ENCODE measurements around the gene ARPC4.

Gene ARPC4

GRCh38 chr3:9791127-9791526 is 1.8 kb upstream of the ARPC4 start:
- DNase-seq (ENCODE audit: low read depth in 1 of 2, low spot score in 1 of 2): no peak

- DNase-seq (ENCODE audit: low read depth in 1 of 2, low spot score in 1 of 2): no peak
Measured at GRCh38 chr3:9791790-9792404, 985 bp upstream of the ARPC4 start.

GRCh38 chr3:9793161-9793781 is 389 bp downstream of the ARPC4 start:
- DNase-seq (ENCODE audit: low read depth in 1 of 2, low spot score in 1 of 2): no peak

- no peak for DNase-seq (ENCODE audit: low read depth in 1 of 2, low spot score in 1 of 2)
Measured at GRCh38 chr3:9794400-9794799, 1.5 kb downstream of the ARPC4 start.

GRCh38 chr3:9795207-9795606 is 2.3 kb downstream of the ARPC4 start:
- no peak for DNase-seq (ENCODE audit: low read depth in 1 of 2, low spot score in 1 of 2)

GRCh38 chr3:9797196-9797945 is 4.5 kb downstream of the ARPC4 start:
- DNase-seq (ENCODE audit: low read depth in 1 of 2, low spot score in 1 of 2): no peak

GRCh38 chr3:9800529-9800928 is 7.6 kb downstream of the ARPC4 start:
- DNase-seq (ENCODE audit: low read depth in 1 of 2, low spot score in 1 of 2): no peak

GRCh38 chr3:9803494-9803893 is 10.6 kb downstream of the ARPC4 start:
- no peak for DNase-seq (ENCODE audit: low read depth in 1 of 2, low spot score in 1 of 2)

GRCh38 chr3:9804996-9805395 is 12.1 kb downstream of the ARPC4 start:
- DNase-seq (ENCODE audit: low read depth in 1 of 2, low spot score in 1 of 2): no peak

GRCh38 chr3:9806137-9806536 is 13.3 kb downstream of the ARPC4 start:
- no peak for DNase-seq (ENCODE audit: low read depth in 1 of 2, low spot score in 1 of 2)

- no peak for DNase-seq (ENCODE audit: low read depth in 1 of 2, low spot score in 1 of 2)
Measured at GRCh38 chr3:9806688-9807589, 14.1 kb downstream of the ARPC4 start.

- DNase-seq (ENCODE audit: low read depth in 1 of 2, low spot score in 1 of 2): no peak
Measured at GRCh38 chr3:9807981-9808344, 15.1 kb downstream of the ARPC4 start.

GRCh38 chr3:9808345-9809037 is 15.6 kb downstream of the ARPC4 start:
- DNase-seq (ENCODE audit: low read depth in 1 of 2, low spot score in 1 of 2): peak in 1 of 2 donors; percentile 33

- no peak for DNase-seq (ENCODE audit: low read depth in 1 of 2, low spot score in 1 of 2)
Measured at GRCh38 chr3:9809239-9809614, 16.3 kb downstream of the ARPC4 start.

GRCh38 chr3:9809615-9810432 is 16.9 kb downstream of the ARPC4 start, which contains the start of gene TTLL3:
Gene TTLL3 (plus strand): TSS chr3:9810262. CDS start chr3:9810662, 400 bp downstream.
- peak; percentile 14 to 16 for DNase-seq (ENCODE audit: low read depth in 1 of 2, low spot score in 1 of 2)

- no peak for DNase-seq (ENCODE audit: low read depth in 1 of 2, low spot score in 1 of 2)
Measured at GRCh38 chr3:9810433-9810770, 17.5 kb downstream of the ARPC4 start.

GRCh38 chr3:9810846-9811245 is 18.0 kb downstream of the ARPC4 start:
- no peak for DNase-seq (ENCODE audit: low read depth in 1 of 2, low spot score in 1 of 2)

GRCh38 chr3:9812870-9813483 is 20.1 kb downstream of the ARPC4 start:
- no peak for DNase-seq (ENCODE audit: low read depth in 1 of 2, low spot score in 1 of 2)

- DNase-seq (ENCODE audit: low read depth in 1 of 2, low spot score in 1 of 2): no peak
Measured at GRCh38 chr3:9815986-9816385, 23.1 kb downstream of the ARPC4 start.

GRCh38 chr3:9817436-9817835 is 24.6 kb downstream of the ARPC4 start:
- no peak for DNase-seq (ENCODE audit: low read depth in 1 of 2, low spot score in 1 of 2)

Measured in activated T-helper 1 cell treated with anti-CD3 and anti-CD28 coated beads, Interleukin-2, amount 50 U/mL, for 16 hours (primary cell).